Esophagus squamous epithelium (tissue), 5 donors: Measurements from ENCODE around the gene ITGAL. TPM values are rescaled to one million over a fixed set of nuclear protein-coding genes. Genes with fewer than 3 reads are reported as not detected.

Source experiments
- DNase-seq: peaks from one replicate; lab custom pipeline; 2025; lab: John Stamatoyannopoulos, UW
- H3K27ac ChIP-seq, 4 donors: fragments of 200-600 bp; sonication (generic); one replicate each; pipeline ENCODE4 v1.5.1; 2016 to 2019; ENCODE audit warnings: mild to moderate bottlenecking in 1 of 4
- H3K27me3 ChIP-seq, 4 donors: fragments of 200-600 bp; sonication (generic); 1 replicate in 3 of 4; 2 replicates in 1 of 4; pipeline versions ENCODE4 v1.5.1 to v1.6.0; 2017 to 2021; ENCODE audit warnings: antibody characterized with exemption in 1 of 4
- H3K36me3 ChIP-seq, 3 donors: fragments of 200-600 bp; sonication (generic); one replicate each; pipeline ENCODE4 v1.5.1; 2016 to 2019
- H3K4me1 ChIP-seq, 3 donors: fragments of 200-600 bp; sonication (generic); one replicate each; pipeline ENCODE4 v1.5.1; 2017 to 2019
- H3K4me3 ChIP-seq, 4 donors: fragments of 200-600 bp; sonication (generic); 1 replicate in 3 of 4; 2 replicates in 1 of 4; pipeline ENCODE4 v1.5.1; 2016 to 2019; ENCODE audit warnings: mild to moderate bottlenecking in 2 of 4, moderate library complexity in 1 of 4
- H3K9me3 ChIP-seq, 3 donors: fragments of 200-600 bp; sonication (generic); one replicate each; pipeline ENCODE4 v1.5.1; 2016 to 2019
- POLR2A ChIP-seq, 4 donors: fragments of 450-650 bp; IDR thresholded peaks; one replicate each; pipeline ENCODE4 v1.6.1; 2017; ENCODE audit warnings: antibody characterized with exemption in 4 of 4, mild to moderate bottlenecking in 4 of 4, moderate library complexity in 3 of 4
- WGBS, 2 donors: methylation state at CpG; one replicate each; pipeline ENCODE4 v1.1.5; 2018; 5-methylcytosine and 5-hydroxymethylcytosine counted together
- intact Hi-C: fragments of 100-400 bp; cut with DNase I; formaldehyde crosslinking; loops from one replicate; pipeline ENCODE4 v1.15.0; 2022
- total RNA-seq, 4 donors: library from RNA; depleted of rRNA; stranded (reverse); fragments of >200 nt; gene quantifications; one replicate each; pipeline ENCODE4 v1.1.0, GENCODE V29; 2016
- TF ChIP-seq, protein P1 (sequence below), 6 experiments: fragments of 450-650 bp in 4 of 6; fragments of 200-600 bp in 2 of 6; sonication (generic) in 2 of 6; IDR thresholded peaks; one replicate each; pipeline ENCODE4 v1.5.1; 2016 to 2019; ENCODE audit warnings: antibody characterized with exemption in 6 of 6, mild to moderate bottlenecking in 4 of 6, moderate library complexity in 4 of 6
- donor health status: DM: yes; HTN: yes; CAD: no.

The ITGAL gene
- total RNA-seq, 4 donors from 2014 or later: 1.3 to 4.4 (median 2.4) TPM

GRCh38 chr16:30526823-30527634 is 54.5 kb downstream of the ITGAL start:
- H3K27ac ChIP-seq: peak overlapping the region; percentile 93 to 100 (median 96)
- H3K9me3 ChIP-seq: no peaks in the 10 kb centered on the region
- H3K4me1 ChIP-seq: peaks cover 16 to 58% (median 17%) of the 10 kb centered on the region in 3 donors
- DNase-seq: peak; percentile 88
- 1% methylated on average over 28 of the region's 79 CpGs; no CpG with 5 or more reads in 1 of the 2 donors for WGBS, 2 donors
- peaks cover 0 to 32% (median 3%) of the 10 kb centered on the region in 3 donors for H3K36me3 ChIP-seq
- peak overlapping the region; percentile 71 to 92 (median 82) for H3K4me3 ChIP-seq
- intact Hi-C loops: loop anchor here (5.0 kb wide), 1 partner anchor 80 kb away; the partner anchor contains the start of gene SEPHS2
- TF ChIP-seq, protein P1, sequence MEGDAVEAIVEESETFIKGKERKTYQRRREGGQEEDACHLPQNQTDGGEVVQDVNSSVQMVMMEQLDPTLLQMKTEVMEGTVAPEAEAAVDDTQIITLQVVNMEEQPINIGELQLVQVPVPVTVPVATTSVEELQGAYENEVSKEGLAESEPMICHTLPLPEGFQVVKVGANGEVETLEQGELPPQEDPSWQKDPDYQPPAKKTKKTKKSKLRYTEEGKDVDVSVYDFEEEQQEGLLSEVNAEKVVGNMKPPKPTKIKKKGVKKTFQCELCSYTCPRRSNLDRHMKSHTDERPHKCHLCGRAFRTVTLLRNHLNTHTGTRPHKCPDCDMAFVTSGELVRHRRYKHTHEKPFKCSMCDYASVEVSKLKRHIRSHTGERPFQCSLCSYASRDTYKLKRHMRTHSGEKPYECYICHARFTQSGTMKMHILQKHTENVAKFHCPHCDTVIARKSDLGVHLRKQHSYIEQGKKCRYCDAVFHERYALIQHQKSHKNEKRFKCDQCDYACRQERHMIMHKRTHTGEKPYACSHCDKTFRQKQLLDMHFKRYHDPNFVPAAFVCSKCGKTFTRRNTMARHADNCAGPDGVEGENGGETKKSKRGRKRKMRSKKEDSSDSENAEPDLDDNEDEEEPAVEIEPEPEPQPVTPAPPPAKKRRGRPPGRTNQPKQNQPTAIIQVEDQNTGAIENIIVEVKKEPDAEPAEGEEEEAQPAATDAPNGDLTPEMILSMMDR (IDR thresholded peaks at IDR 0.05): peak; percentile 8 to 37 (median 30)
- peak in 2 of 4 donors; percentile 54 to 57 for TF ChIP-seq POLR2A (IDR thresholded peaks at IDR 0.05)
- H3K27me3 ChIP-seq: no peaks in the 10 kb centered on the region

- Histone ChIP-seq H3K9me3 (no peaks in the 10 kb centered on the region), H3K4me3 (peak overlapping the region; percentile 71 to 92 (median 82)), H3K27me3 (no peaks in the 10 kb centered on the region), H3K27ac (peak overlapping the region; percentile 93 to 100 (median 96)), H3K4me1 (peaks cover 16 to 64% (median 17%) of the 10 kb centered on the region in 3 donors), H3K36me3 (peaks cover 6 to 39% (median 10%) of the 10 kb centered on the region in 3 donors)
- WGBS, 2 donors: 4 to 11% methylated on average over 11 to 13 of the region's 14 CpGs
- TF ChIP-seq, protein P1 (IDR thresholded peaks at IDR 0.05): peak in 1 of 6 experiments; percentile 3
- no peak for TF ChIP-seq POLR2A (IDR thresholded peaks at IDR 0.05)
- no peak for DNase-seq
- intact Hi-C loops: loop anchor here (5.0 kb wide), 1 partner anchor 80 kb away; the partner anchor contains the start of gene SEPHS2
Measured at GRCh38 chr16:30527635-30528178, 55.2 kb downstream of the ITGAL start.

GRCh38 chr16:30528799-30529457 is 56.4 kb downstream of the ITGAL start:
- DNase-seq: no peak
- Histone ChIP-seq H3K9me3 (no peaks in the 10 kb centered on the region), H3K4me3 (no peak overlapping the region), H3K36me3 (peaks cover 8 to 42% (median 11%) of the 10 kb centered on the region in 3 donors), H3K27ac (peak overlapping the region; percentile 39 to 100 (median 95)), H3K4me1 (peaks cover 23 to 76% (median 25%) of the 10 kb centered on the region in 3 donors), H3K27me3 (no peaks in the 10 kb centered on the region)
- 56 to 57% methylated on average over 2 to 4 of the region's 4 CpGs for WGBS, 2 donors
- intact Hi-C loops: loop anchor here (5.0 kb wide), 1 partner anchor 82 kb away; the partner anchor contains the start of gene SEPHS2
- TF ChIP-seq POLR2A (IDR thresholded peaks at IDR 0.05): no peak
- TF ChIP-seq, protein P1 (IDR thresholded peaks at IDR 0.05): no peak

DNA sequence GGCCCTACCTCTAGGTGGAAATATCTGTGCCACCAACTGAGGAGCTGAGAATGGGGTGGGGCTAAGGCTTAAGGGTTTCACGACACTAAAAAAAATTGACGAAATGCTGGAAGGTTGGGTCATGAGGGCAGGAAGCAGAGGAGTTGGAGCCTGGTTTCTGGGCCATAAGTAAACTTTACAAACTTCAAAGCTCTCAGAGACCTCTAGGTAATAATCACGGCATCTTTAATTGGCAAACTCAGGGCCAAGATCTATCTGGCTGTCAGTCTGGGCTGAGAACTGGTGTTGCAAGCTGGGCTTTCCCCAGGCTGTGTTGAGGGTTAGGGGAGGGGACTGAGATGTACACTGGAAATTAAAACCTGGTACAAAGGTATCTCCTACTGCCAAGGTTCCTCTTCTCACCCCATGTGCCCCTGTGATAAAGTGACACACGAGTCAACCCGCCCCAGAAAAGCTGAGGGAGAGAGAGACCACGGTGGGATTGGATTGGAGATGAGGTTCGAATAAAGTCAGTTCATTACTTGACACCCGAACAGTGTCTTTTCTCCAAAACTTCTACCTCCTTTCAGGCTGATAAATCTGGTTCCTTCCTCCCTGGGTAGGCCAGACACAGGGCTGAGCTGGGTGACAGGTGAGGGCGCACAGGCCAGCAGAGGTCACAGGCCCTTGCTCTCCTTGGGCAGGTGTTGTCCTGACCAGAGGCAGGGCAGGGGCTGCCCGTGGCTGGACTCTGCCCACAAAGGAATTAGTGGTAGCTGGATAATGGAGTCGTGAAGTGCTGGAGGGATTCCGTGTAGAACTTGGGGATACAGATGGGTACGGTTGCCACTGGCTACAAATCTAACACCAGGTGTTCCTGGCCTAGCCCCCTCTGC is 57.9 kb downstream of the ITGAL start:
- peaks cover 25 to 68% (median 29%) of the 10 kb centered on the region in 3 donors for H3K4me1 ChIP-seq
- WGBS, 2 donors: 68 to 74% methylated on average over 12 to 13 of the region's 13 CpGs
- H3K27ac ChIP-seq: no peak overlapping the region
- H3K27me3 ChIP-seq: no peaks in the 10 kb centered on the region
- DNase-seq: no peak
- H3K9me3 ChIP-seq: no peaks in the 10 kb centered on the region
- TF ChIP-seq, protein P1 (IDR thresholded peaks at IDR 0.05): no peak
- no peak overlapping the region for H3K4me3 ChIP-seq
- intact Hi-C loops: no loop called here
- peaks cover 8 to 27% (median 11%) of the 10 kb centered on the region in 3 donors for H3K36me3 ChIP-seq
